HG03108 (cell line): ENCODE results near the gene OR51V1.

Experiments
- ATAC-seq: cut with Tn5 transposase; IDR thresholded peaks from one replicate; pipeline ENCODE4 v1.9.1; 2021; ENCODE audit warnings: moderate library complexity; ENCODE audit not compliant: unreplicated experiment

The OR51V1 gene

GRCh38 chr11:5231111-5231510, 30.6 kb upstream of the OR51V1 start:
- no peak for ATAC-seq

- no peak for ATAC-seq
These were observed 29.8 kb upstream of the OR51V1 start for GRCh38 chr11:5230266-5230665.

GRCh38 chr11:5229796-5230195, 29.3 kb upstream of the OR51V1 start:
- ATAC-seq, result no peak

- no peak for ATAC-seq
These were observed 28.9 kb upstream of the OR51V1 start for GRCh38 chr11:5229356-5229755.

- ATAC-seq, result no peak
These were observed 27.6 kb upstream of the OR51V1 start for GRCh38 chr11:5228124-5228523.

GRCh38 chr11:5227681-5228080, 27.2 kb upstream of the OR51V1 start:
- ATAC-seq, result no peak

GRCh38 chr11:5226732-5227310, 26.3 kb upstream of the OR51V1 start, which contains the start of gene HBB:
Gene HBB (minus strand): TSS chr11:5227071. CDS start chr11:5227021, 50 bp downstream.
- no peak for ATAC-seq

GRCh38 chr11:5225480-5225871, 25.0 kb upstream of the OR51V1 start:
- ATAC-seq, result no peak

GRCh38 chr11:5224538-5225479, 24.3 kb upstream of the OR51V1 start:
- ATAC-seq, result no peak

- no peak for ATAC-seq
These were observed 23.2 kb upstream of the OR51V1 start for GRCh38 chr11:5223686-5224085.

GRCh38 chr11:5223146-5223545, 22.7 kb upstream of the OR51V1 start:
- ATAC-seq, result no peak

- no peak for ATAC-seq
These were observed 9.9 kb upstream of the OR51V1 start for GRCh38 chr11:5210376-5210885.

- ATAC-seq, result no peak
These were observed 4.3 kb upstream of the OR51V1 start for GRCh38 chr11:5204787-5205186.

GRCh38 chr11:5203366-5203765, 2.9 kb upstream of the OR51V1 start:
- ATAC-seq, result no peak

GRCh38 chr11:5198285-5198684, 2.2 kb downstream of the OR51V1 start:
- no peak for ATAC-seq

- no peak for ATAC-seq
These were observed 2.9 kb downstream of the OR51V1 start for GRCh38 chr11:5197536-5197935.

- ATAC-seq, result no peak
These were observed 3.8 kb downstream of the OR51V1 start for GRCh38 chr11:5196731-5197130.

GRCh38 chr11:5196067-5196466, 4.4 kb downstream of the OR51V1 start:
- ATAC-seq, result no peak

- no peak for ATAC-seq
These were observed 7.7 kb downstream of the OR51V1 start for GRCh38 chr11:5192738-5193137.

- ATAC-seq, result no peak
These were observed 12.3 kb downstream of the OR51V1 start for GRCh38 chr11:5188201-5188600.

- no peak for ATAC-seq
These were observed 22.2 kb downstream of the OR51V1 start for GRCh38 chr11:5178046-5178837.
